ENCODE measurements around the gene RXRB.
"Not testable (repeated sequence)": the region's sequence is repeated elsewhere in the genome, so short reads cannot be mapped to it uniquely, and the experiment has no call there.

RXRB gene

GRCh38 chr6:33241968-33242367 lies 41.5 kb upstream of the RXRB start:
- TF ChIP-seq CTCF (IDR thresholded peaks at IDR 0.05; ENCODE audit: low read depth, low read length), result no peak
- H3K4me3 ChIP-seq (ENCODE audit: low read depth, low read length), result no peak overlapping the region

GRCh38 chr6:33237741-33238140 lies 37.3 kb upstream of the RXRB start:
- H3K4me3 ChIP-seq (ENCODE audit: low read depth, low read length), result no peak overlapping the region
- no peak for TF ChIP-seq CTCF (IDR thresholded peaks at IDR 0.05; ENCODE audit: low read depth, low read length)

- H3K4me3 ChIP-seq (ENCODE audit: low read depth, low read length), result no peak overlapping the region
- no peak for TF ChIP-seq CTCF (IDR thresholded peaks at IDR 0.05; ENCODE audit: low read depth, low read length)
These were observed 36.4 kb upstream of the RXRB start for GRCh38 chr6:33236852-33237251.

- TF ChIP-seq CTCF (IDR thresholded peaks at IDR 0.05; ENCODE audit: low read depth, low read length), result no peak
- no peak overlapping the region for H3K4me3 ChIP-seq (ENCODE audit: low read depth, low read length)
These were observed 35.9 kb upstream of the RXRB start for GRCh38 chr6:33236328-33236727.

- H3K4me3 ChIP-seq (ENCODE audit: low read depth, low read length), result no peak overlapping the region
- no peak for TF ChIP-seq CTCF (IDR thresholded peaks at IDR 0.05; ENCODE audit: low read depth, low read length)
These were observed 34.8 kb upstream of the RXRB start for GRCh38 chr6:33235221-33235634.

- not testable (repeated sequence) for H3K4me3 ChIP-seq (ENCODE audit: low read depth, low read length)
These were observed 26.1 kb upstream of the RXRB start for GRCh38 chr6:33226503-33227120.

GRCh38 chr6:33217681-33218080 lies 17.2 kb upstream of the RXRB start:
- H3K4me3 ChIP-seq (ENCODE audit: low read depth, low read length), result no peak overlapping the region
- no peak for TF ChIP-seq CTCF (IDR thresholded peaks at IDR 0.05; ENCODE audit: low read depth, low read length)

- H3K4me3 ChIP-seq (ENCODE audit: low read depth, low read length), result no peak overlapping the region
- no peak for TF ChIP-seq CTCF (IDR thresholded peaks at IDR 0.05; ENCODE audit: low read depth, low read length)
These were observed 16.8 kb upstream of the RXRB start for GRCh38 chr6:33217246-33217645.
